HepG2 (cell line): ENCODE measurements around the gene RNASE13. TPM values are rescaled to one million over a fixed set of nuclear protein-coding genes. Genes with fewer than 3 reads are reported as not detected.
A peak's percentile ranks its signal among the peaks of the same experiment; 100 is the strongest.

ENCODE experiments used
- CERS6 ChIP-seq: sonication (generic); formaldehyde crosslinking; IDR thresholded peaks from 2 replicates; pipeline ENCODE4 v1.5.0; 2020; ENCODE audit warnings: missing genetic modification reagents
- E2F1 ChIP-seq: sonication (generic); formaldehyde crosslinking; IDR thresholded peaks from 2 replicates; pipeline ENCODE4 v1.5.0; 2020; ENCODE audit warnings: missing genetic modification reagents
- FLYWCH1 ChIP-seq: sonication (generic); formaldehyde crosslinking; IDR thresholded peaks from 2 replicates; pipeline ENCODE4 v1.8.1; 2023; ENCODE audit warnings: mild to moderate bottlenecking, missing genetic modification reagents
- FOXO1 ChIP-seq: sonication (generic); formaldehyde crosslinking; IDR thresholded peaks from 2 replicates; pipeline ENCODE4 v1.4.0; 2020; ENCODE audit warnings: missing genetic modification reagents
- FOXP1 ChIP-seq, 2 experiments: fragments of 450-650 bp in 1 of 2; IDR thresholded peaks; 2 replicates each; pipeline ENCODE4 v1.6.1; 2017 to 2018; ENCODE audit warnings: antibody characterized with exemption in 1 of 2
- HDAC1 ChIP-seq: sonication (generic); formaldehyde crosslinking; IDR thresholded peaks from 2 replicates; pipeline ENCODE4 v1.5.1; 2020; ENCODE audit warnings: mild to moderate bottlenecking, missing genetic modification reagents
- HMGXB4 ChIP-seq, 2 experiments: sonication (generic) in 1 of 2; formaldehyde crosslinking in 1 of 2; IDR thresholded peaks; 2 replicates each; pipeline versions ENCODE4 v1.4.0 to v1.6.1; 2018 to 2020; ENCODE audit warnings: missing genetic modification reagents in 2 of 2, borderline replicate concordance in 1 of 2, low read depth in 1 of 2, mild to moderate bottlenecking in 1 of 2, missing biosample characterization in 1 of 2
- HOXA3 ChIP-seq: sonication (generic); formaldehyde crosslinking; IDR thresholded peaks from 2 replicates; pipeline ENCODE4 v1.5.0; 2020; ENCODE audit warnings: missing genetic modification reagents
- KMT2B ChIP-seq: IDR thresholded peaks from 2 replicates; pipeline ENCODE4 v1.6.1; 2016; ENCODE audit warnings: missing genetic modification reagents, missing compliant biosample characterization
- NCOR1 ChIP-seq: fragments of 200-600 bp; sonication (generic); IDR thresholded peaks from 2 replicates; pipeline ENCODE4 v1.7.0; 2017; ENCODE audit warnings: antibody characterized with exemption, low read length, borderline replicate concordance
- NR2F2 ChIP-seq: IDR thresholded peaks from 2 replicates; pipeline ENCODE4 v1.6.1; 2012; ENCODE audit warnings: low read depth, inconsistent platforms, borderline replicate concordance
- ONECUT2 ChIP-seq: sonication (generic); formaldehyde crosslinking; IDR thresholded peaks from 2 replicates; pipeline ENCODE4 v1.4.0; 2020; ENCODE audit warnings: missing genetic modification reagents
- TBX2 ChIP-seq: sonication (generic); formaldehyde crosslinking; IDR thresholded peaks from 2 replicates; pipeline ENCODE4 v1.5.0; 2020; ENCODE audit warnings: missing genetic modification reagents, mild to moderate bottlenecking, borderline replicate concordance
- THYN1 ChIP-seq: sonication (generic); formaldehyde crosslinking; IDR thresholded peaks from 2 replicates; pipeline ENCODE4 v1.8.1; 2023; ENCODE audit warnings: low read depth, mild to moderate bottlenecking, moderate library complexity, missing genetic modification reagents, borderline replicate concordance
- ZBTB20 ChIP-seq: sonication (generic); formaldehyde crosslinking; IDR thresholded peaks from 2 replicates; pipeline ENCODE4 v1.8.1; 2023; ENCODE audit warnings: missing genetic modification reagents, low read depth, mild to moderate bottlenecking, borderline replicate concordance
- ZBTB7B ChIP-seq: sonication (generic); formaldehyde crosslinking; IDR thresholded peaks from 2 replicates; pipeline ENCODE4 v1.4.0; 2020; ENCODE audit warnings: missing genetic modification reagents
- ZNF101 ChIP-seq: sonication (generic); formaldehyde crosslinking; IDR thresholded peaks from 2 replicates; pipeline ENCODE4 v1.4.0; 2020; ENCODE audit warnings: mild to moderate bottlenecking, low read depth, missing genetic modification reagents, borderline replicate concordance
- ZNF275 ChIP-seq: sonication (generic); formaldehyde crosslinking; IDR thresholded peaks from 2 replicates; pipeline ENCODE4 v1.8.0; 2022; ENCODE audit warnings: missing genetic modification reagents, mild to moderate bottlenecking, inconsistent platforms, borderline replicate concordance
- ZNF292 ChIP-seq: sonication (generic); formaldehyde crosslinking; IDR thresholded peaks from 2 replicates; pipeline ENCODE4 v1.8.1; 2022; ENCODE audit warnings: mild to moderate bottlenecking, low read depth, missing genetic modification reagents, borderline replicate concordance
- ZNF580 ChIP-seq: IDR thresholded peaks from 2 replicates; pipeline ENCODE4 v1.6.1; 2016; ENCODE audit warnings: low read depth, borderline replicate concordance
- ZNF713 ChIP-seq: sonication (generic); formaldehyde crosslinking; IDR thresholded peaks from 2 replicates; pipeline ENCODE4 v1.4.0; 2020; ENCODE audit warnings: mild to moderate bottlenecking, missing genetic modification reagents
- ZSCAN20 ChIP-seq: sonication (generic); formaldehyde crosslinking; IDR thresholded peaks from 2 replicates; pipeline ENCODE4 v1.4.0; 2020; ENCODE audit warnings: missing genetic modification reagents, mild to moderate bottlenecking, borderline replicate concordance
- polyA plus RNA-seq, 8 experiments: library from polyadenylated mRNA; depleted of rRNA in 3 of 8; stranded (reverse) in 7 of 8; unstranded in 1 of 8; fragments of >200 nt; fragmentation: Illumina TruSeq in 4 of 8; extraction: Trizol in 4 of 8; gene quantifications; 2 replicates each; pipeline versions ENCODE4 v1.2.1 to v1.2.3, GENCODE V29; 2011 to 2016; ENCODE audit warnings: low read depth in 4 of 8, missing spikeins in 1 of 8, mixed read lengths in 1 of 8; ENCODE audit not compliant: insufficient read depth in 1 of 8
- total RNA-seq, 5 experiments: library from RNA; depleted of rRNA; stranded (reverse); fragments of >200 nt; fragmentation: Illumina TruSeq; extraction: Trizol; gene quantifications; 2 replicates each; pipeline ENCODE4 v1.2.3, GENCODE V29; 2016; ENCODE audit warnings: low read depth in 1 of 5

RNASE13 gene
- total and polyA plus RNA-seq, 2 of the 13 experiments (the other 11 are each of a cell fraction or from before 2014, with no cell fraction given) = 1.0 TPM; not detected in 1

GRCh38 chr14:21054123-21054767 lies 19.6 kb upstream of the RNASE13 start (continued):
- TF ChIP-seq HMGXB4 (CRISPR knock-in tag; IDR thresholded peaks at IDR 0.05; ENCODE audit: borderline replicate concordance in 1 of 2, low read depth in 1 of 2) (peak; percentile 67 to 77; a peak in 2 of 4 replicates), HDAC1 (peak; percentile 92), ZBTB20 (CRISPR knock-in tag) (peak; percentile 88; the same call in 1 of the 2 replicates), FOXP1 (IDR thresholded peaks at IDR 0.05) (peak; percentile 73), FOXP1 (CRISPR knock-in tag; IDR thresholded peaks at IDR 0.05) (peak; percentile 98), NCOR1 (peak; percentile 96), ZNF292 (CRISPR knock-in tag) (peak; percentile 76; the same call in 1 of the 2 replicates), FLYWCH1 (no peak), THYN1 (CRISPR knock-in tag) (no peak), CERS6 (CRISPR knock-in tag) (no peak), ONECUT2 (CRISPR knock-in tag) (peak; percentile 84), TBX2 (CRISPR knock-in tag) (peak; percentile 100), ZSCAN20 (CRISPR knock-in tag) (no peak), FOXO1 (peak; percentile 98), ZNF101 (no peak), HOXA3 (peak; percentile 90), NR2F2 (peak; percentile 72; the same call in 1 of the 2 replicates), ZNF580 (CRISPR knock-in tag) (peak; percentile 92; the same call in 1 of the 2 replicates), ZBTB7B (CRISPR knock-in tag) (no peak), E2F1 (CRISPR knock-in tag) (no peak), ZNF713 (no peak), KMT2B (CRISPR knock-in tag) (no peak), ZNF275 (no peak)
